ENCODE measurements around the gene C4orf54.
A peak's percentile ranks its signal among the peaks of the same experiment; 100 is the strongest.

DNA sequence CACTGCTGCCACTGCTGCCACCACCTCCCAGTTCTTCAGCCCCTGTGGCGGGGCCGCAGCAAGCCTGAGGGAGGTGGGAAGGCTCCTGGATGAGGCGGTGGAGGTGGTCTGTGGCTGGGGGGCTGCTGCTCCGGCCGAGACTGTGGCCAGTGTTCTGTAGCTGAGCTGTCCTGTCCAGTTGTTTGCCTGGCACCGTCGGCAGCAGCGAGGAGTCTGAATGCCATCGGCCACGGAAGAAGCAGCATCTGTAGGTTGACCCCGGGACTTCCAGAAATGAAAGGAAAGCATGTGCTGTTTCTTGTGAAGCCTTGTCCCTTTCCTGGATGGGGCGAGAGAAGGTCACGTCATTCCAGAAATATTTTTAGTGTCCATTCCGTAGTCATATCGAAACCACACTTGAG is 3.3 kb downstream of the C4orf54 start:
- TF ChIP-seq, protein P1, sequence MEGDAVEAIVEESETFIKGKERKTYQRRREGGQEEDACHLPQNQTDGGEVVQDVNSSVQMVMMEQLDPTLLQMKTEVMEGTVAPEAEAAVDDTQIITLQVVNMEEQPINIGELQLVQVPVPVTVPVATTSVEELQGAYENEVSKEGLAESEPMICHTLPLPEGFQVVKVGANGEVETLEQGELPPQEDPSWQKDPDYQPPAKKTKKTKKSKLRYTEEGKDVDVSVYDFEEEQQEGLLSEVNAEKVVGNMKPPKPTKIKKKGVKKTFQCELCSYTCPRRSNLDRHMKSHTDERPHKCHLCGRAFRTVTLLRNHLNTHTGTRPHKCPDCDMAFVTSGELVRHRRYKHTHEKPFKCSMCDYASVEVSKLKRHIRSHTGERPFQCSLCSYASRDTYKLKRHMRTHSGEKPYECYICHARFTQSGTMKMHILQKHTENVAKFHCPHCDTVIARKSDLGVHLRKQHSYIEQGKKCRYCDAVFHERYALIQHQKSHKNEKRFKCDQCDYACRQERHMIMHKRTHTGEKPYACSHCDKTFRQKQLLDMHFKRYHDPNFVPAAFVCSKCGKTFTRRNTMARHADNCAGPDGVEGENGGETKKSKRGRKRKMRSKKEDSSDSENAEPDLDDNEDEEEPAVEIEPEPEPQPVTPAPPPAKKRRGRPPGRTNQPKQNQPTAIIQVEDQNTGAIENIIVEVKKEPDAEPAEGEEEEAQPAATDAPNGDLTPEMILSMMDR (IDR thresholded peaks at IDR 0.05 in 4 of 5, conservative IDR thresholded peaks at IDR 0.05 in 1 of 5): no peak
- peak; percentile 20 to 53 for TF ChIP-seq POLR2A (IDR thresholded peaks at IDR 0.05)
